Ectodermal cell (in vitro differentiated cells): ENCODE results near the gene COL18A1.
"Not testable (repeated sequence)": the region's sequence is repeated elsewhere in the genome, so short reads cannot be mapped to it uniquely, and the experiment has no call there.

Source experiments
- H3K27ac ChIP-seq: 2 replicates; pipeline ENCODE4 v1.7.0; 2013; ENCODE audit warnings: mild to moderate bottlenecking, low read depth, low read length; ENCODE audit not compliant: insufficient read depth, poor library complexity, severe bottlenecking
- H3K27me3 ChIP-seq: 2 replicates; pipeline ENCODE4 v1.7.0; 2013; ENCODE audit warnings: mild to moderate bottlenecking, low read length; ENCODE audit not compliant: insufficient read depth, control insufficient read depth, poor library complexity, severe bottlenecking
- H3K36me3 ChIP-seq: one replicate; pipeline ENCODE4 v1.7.0; 2013; ENCODE audit warnings: low read length; ENCODE audit not compliant: control insufficient read depth, insufficient read depth
- H3K4me1 ChIP-seq: one replicate; pipeline ENCODE4 v1.7.0; 2013; ENCODE audit warnings: low read length; ENCODE audit not compliant: control insufficient read depth, insufficient read depth
- H3K4me3 ChIP-seq: 2 replicates; pipeline ENCODE4 v1.7.0; 2013; ENCODE audit warnings: low read depth, low read length, control low read depth; ENCODE audit not compliant: insufficient read depth
- H3K9me3 ChIP-seq: 2 replicates; pipeline ENCODE4 v1.7.0; 2013; ENCODE audit warnings: mild to moderate bottlenecking, low read length, moderate library complexity; ENCODE audit not compliant: control insufficient read depth
- WGBS, 2 experiments: methylation state at CpG; one replicate each; pipeline ENCODE4 v1.1.7; 2013; ENCODE audit warnings: missing lambda C conversion rate in 2 of 2; 5-methylcytosine and 5-hydroxymethylcytosine counted together

COL18A1 gene

GRCh38 chr21:45525910-45526306 is 120.9 kb downstream of the COL18A1 start:
- no peak overlapping the region for H3K27ac ChIP-seq
- H3K36me3 ChIP-seq, result peaks cover 30% of the 10 kb centered on the region
- no peaks in the 10 kb centered on the region for H3K4me1 ChIP-seq
- WGBS, 2 experiments, result 94 to 95% methylated on average over 11 of the region's 11 CpGs
- H3K4me3 ChIP-seq, result no peak overlapping the region
- no peaks in the 10 kb centered on the region for H3K9me3 ChIP-seq
- H3K27me3 ChIP-seq, result no peaks in the 10 kb centered on the region

DNA sequence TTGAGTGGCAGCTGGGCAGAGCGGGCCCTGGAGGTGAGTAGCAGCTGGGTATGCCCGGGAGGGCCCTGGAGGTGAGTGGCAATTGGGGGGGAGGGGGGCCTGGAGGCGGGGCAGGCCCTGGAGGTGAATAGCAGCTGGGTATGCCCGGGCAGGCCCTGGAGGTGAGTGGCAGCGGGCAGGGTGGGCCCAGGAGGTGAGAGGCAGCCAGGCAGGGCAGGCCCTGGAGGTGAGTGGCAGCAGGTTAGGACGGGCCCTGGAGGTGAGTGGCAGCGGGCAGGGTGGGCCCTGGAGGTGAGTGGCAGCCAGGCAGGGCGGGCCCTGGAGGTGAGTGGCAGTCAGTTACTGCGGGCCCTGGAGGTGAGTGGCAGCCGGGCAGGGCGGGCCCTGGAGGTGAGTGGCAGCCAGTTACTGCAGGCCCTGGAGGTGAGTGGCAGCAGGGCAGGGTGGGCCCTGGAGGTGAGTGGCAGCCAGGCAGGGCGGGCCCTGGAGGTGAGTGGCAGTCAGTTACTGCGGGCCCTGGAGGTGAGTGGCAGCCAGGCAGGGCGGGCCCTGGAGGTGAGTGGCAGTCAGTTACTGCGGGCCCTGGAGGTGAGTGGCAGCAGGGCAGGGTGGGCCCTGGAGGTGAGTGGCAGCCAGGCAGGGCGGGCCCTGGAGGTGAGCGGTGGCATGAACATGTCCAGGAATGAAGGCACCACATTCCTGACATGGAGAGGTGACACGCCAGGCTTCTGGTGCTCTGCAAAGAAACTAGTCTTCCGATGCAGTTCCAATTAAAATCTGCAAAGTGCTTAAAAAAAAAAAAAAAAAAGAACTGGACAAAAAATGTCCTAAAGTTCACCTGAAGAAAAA is 122.4 kb downstream of the COL18A1 start:
- H3K36me3 ChIP-seq, result peaks cover 32% of the 10 kb centered on the region
- not testable (repeated sequence) for H3K27ac ChIP-seq, H3K4me1 ChIP-seq, H3K4me3 ChIP-seq, H3K9me3 ChIP-seq, H3K27me3 ChIP-seq
- 93 to 95% methylated on average over 19 of the region's 19 CpGs for WGBS, 2 experiments

DNA sequence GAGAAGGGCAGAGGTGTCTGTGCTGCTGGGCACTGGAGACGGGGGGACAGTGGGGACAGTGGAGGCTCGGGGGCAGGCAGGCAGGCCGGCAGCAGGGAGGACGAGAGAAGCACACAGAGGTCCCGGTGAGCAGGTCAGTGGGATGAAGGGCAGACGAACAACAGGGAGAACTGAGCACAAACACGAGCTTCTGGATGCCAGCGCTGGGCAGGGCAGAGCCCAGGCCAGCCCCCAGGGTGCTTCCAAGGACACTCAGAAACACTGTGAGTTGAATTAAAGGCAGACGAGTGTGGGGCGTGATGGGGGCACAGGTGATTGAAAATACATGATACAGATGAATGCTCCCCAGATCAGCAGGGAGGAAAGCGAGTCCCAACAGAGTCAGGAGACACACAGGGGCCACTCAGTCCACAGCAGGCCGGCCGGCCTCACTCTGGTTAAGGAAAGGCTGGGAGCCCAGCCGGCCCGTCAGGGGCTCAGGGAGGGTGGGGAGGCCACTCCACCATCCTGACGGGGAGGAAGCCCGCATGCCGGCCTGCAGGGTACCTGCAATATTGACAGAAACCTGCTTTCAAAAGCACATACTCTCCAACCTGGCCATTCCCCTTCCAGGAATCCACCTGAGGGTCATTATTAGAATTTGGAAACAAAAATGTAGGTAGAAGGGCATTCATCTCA is 123.2 kb downstream of the COL18A1 start:
- 92 to 94% methylated on average over 18 of the region's 18 CpGs for WGBS, 2 experiments
- no peak overlapping the region for H3K27ac ChIP-seq
- H3K36me3 ChIP-seq, result peaks cover 32% of the 10 kb centered on the region

GRCh38 chr21:45528981-45529784 is 124.2 kb downstream of the COL18A1 start:
- no peaks in the 10 kb centered on the region for H3K27me3 ChIP-seq
- H3K4me3 ChIP-seq, result no peak overlapping the region
- 88% methylated on average over 20 of the region's 20 CpGs for WGBS, 2 experiments

More for the DNA sequence above, 123.2 kb downstream of the COL18A1 start:
- Histone ChIP-seq H3K4me3 (no peak overlapping the region), H3K27me3 (no peaks in the 10 kb centered on the region), H3K9me3 (no peaks in the 10 kb centered on the region), H3K4me1 (no peaks in the 10 kb centered on the region)

GRCh38 chr21:45529785-45530422 is 124.9 kb downstream of the COL18A1 start:
- Histone ChIP-seq H3K4me3 (no peak overlapping the region), H3K9me3 (no peaks in the 10 kb centered on the region), H3K4me1 (peaks cover 10% of the 10 kb centered on the region), H3K27me3 (no peaks in the 10 kb centered on the region), H3K27ac (no peak overlapping the region), H3K36me3 (peaks cover 32% of the 10 kb centered on the region)
- WGBS, 2 experiments, result 93 to 95% methylated on average over 11 of the region's 11 CpGs

More at GRCh38 chr21:45528981-45529784, 124.2 kb downstream of the COL18A1 start:
- peaks cover 32% of the 10 kb centered on the region for H3K36me3 ChIP-seq
- H3K9me3 ChIP-seq, result no peaks in the 10 kb centered on the region
- H3K4me1 ChIP-seq, result peaks cover 3% of the 10 kb centered on the region
- no peak overlapping the region for H3K27ac ChIP-seq

DNA sequence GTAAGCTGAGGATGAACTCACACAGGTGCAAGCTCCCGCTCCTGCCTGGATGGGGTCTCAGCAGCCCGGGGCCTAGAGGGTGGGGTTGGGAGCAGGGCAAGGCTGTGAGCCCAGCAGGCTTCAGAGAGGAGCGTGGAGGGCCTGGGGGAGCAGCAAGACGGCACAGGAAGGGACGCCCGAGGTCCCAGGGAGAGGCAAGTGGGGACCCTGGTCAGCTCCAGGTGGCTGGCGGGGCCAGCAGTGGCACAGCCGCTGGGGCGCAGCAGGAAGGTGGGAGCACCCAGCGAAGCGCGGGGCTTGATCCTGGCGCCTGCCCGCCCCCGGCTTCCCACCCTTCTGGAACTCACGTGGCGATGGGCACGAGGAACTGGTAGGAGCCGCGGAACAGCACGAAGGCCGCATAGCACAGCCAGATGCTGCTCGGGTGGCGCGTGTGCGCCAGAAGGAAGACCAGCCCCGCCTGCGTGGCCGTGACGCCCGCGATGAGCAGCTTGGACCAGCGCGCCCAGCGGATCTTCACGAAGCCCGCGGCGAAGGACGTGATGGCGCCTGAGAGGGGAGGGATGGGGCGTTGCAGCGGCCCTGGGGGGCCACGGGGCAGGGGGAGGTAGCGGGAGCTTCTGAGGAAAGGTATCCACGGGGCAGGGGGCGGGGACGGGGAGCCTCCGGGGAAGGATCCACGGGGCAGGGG is 125.6 kb downstream of the COL18A1 start:
- Histone ChIP-seq H3K4me3 (no peak overlapping the region), H3K27me3 (no peaks in the 10 kb centered on the region), H3K9me3 (no peaks in the 10 kb centered on the region), H3K4me1 (peaks cover 11% of the 10 kb centered on the region), H3K27ac (no peak overlapping the region), H3K36me3 (peaks cover 32% of the 10 kb centered on the region)
- WGBS, 2 experiments, result 96 to 97% methylated on average over 47 to 50 of the region's 50 CpGs

DNA sequence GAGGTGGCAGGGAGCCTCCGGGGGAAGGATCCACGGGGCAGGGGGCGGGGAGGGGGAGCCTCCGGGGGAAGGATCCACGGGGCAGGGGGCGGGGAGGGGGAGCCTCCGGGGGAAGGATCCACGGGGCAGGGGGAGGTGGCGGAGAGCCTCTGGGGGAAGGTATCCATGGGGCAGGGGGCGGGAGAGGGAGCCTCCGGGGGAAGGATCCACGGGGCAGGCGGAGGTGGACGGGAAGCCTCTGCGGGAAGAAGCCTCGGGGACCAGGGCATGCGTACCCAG is 126.1 kb downstream of the COL18A1 start:
- peaks cover 11% of the 10 kb centered on the region for H3K4me1 ChIP-seq
- not testable (repeated sequence) for H3K9me3 ChIP-seq, H3K27me3 ChIP-seq, H3K27ac ChIP-seq, H3K4me3 ChIP-seq
- H3K36me3 ChIP-seq, result peaks cover 32% of the 10 kb centered on the region
- WGBS, 2 experiments, result 93 to 98% methylated on average over 15 to 17 of the region's 17 CpGs

DNA sequence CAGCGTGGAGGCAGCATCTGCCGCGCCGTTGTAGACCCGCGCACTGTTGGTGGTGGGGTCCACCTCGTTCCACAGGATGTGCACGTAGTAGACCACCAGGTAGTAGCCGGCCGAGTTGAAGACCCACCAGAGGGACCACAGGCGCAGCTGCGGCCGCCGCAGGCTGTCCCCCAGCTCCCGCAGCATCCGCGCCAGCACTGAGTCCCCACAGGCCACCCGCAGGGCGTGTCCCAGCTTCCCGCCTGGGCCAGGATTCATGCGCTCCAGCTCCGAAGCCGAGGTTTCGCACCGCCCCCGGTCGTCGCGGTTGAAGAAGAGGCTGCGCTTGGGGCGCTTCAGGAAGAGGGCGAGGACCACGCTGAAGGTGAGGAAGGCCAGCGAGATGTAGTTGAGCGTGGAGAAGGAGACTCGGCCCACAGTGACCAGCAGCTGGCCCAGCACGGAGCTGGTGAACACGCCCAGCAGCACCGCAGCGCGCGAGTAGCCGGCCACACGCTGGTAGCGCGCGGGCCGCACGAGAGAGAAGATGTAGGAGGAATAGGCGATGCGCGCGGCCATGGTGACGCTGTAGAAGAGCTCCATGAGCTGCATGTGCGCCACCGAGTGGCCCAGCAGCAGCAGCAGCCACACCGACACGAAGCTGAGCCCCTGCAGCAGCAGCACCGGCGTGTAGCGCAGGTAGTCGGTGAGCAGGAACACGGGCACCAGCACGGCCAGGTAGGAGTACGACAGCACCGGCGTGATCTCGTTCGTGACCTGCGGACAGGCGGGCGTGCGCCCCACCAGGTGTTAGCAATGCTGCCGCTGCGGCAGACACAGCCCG is 126.6 kb downstream of the COL18A1 start:
- WGBS, 2 experiments, result 95 to 96% methylated on average over 76 of the region's 76 CpGs
- Histone ChIP-seq H3K36me3 (peaks cover 32% of the 10 kb centered on the region), H3K9me3 (no peaks in the 10 kb centered on the region), H3K27me3 (no peaks in the 10 kb centered on the region), H3K4me1 (peaks cover 11% of the 10 kb centered on the region), H3K27ac (no peak overlapping the region), H3K4me3 (no peak overlapping the region)

DNA sequence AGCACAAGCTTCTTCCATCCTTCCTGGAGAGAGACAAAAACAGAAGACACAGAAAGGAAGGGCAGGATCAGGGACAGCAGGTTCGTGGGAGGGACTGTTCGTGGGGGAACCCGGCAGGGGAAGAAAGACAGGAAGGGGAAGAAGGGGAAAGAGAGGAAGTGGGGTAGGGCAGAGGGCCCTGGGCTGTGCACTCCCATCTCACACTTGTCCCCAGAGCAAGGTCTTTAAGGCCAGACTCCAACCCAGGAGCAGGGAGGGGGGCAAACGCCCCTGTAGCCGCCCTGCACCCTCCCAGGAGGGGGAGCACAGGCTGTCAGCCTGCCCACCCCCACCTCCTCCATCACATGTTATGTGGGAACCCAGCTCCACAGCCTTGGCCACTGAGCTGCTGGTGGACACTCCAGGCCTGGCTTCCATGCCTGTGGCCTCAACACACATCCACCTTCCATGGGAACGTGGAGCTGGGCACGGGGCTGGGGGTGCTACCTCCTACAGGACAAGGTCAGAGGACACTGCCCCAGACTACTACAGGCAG is 127.9 kb downstream of the COL18A1 start:
- 81 to 88% methylated on average over 7 of the region's 7 CpGs for WGBS, 2 experiments
- Histone ChIP-seq H3K36me3 (peaks cover 27% of the 10 kb centered on the region), H3K4me3 (no peak overlapping the region), H3K27me3 (no peaks in the 10 kb centered on the region), H3K9me3 (no peaks in the 10 kb centered on the region), H3K27ac (no peak overlapping the region), H3K4me1 (peaks cover 11% of the 10 kb centered on the region)
